GM12892 (cell line): Measurements from ENCODE around the gene LAMA1.

ENCODE experiments used
- POLR2A ChIP-seq: IDR thresholded peaks from 2 replicates; pipeline ENCODE4 v1.6.1; 2011; ENCODE audit warnings: low read depth, low read length, control low read depth
- TAF1 ChIP-seq: IDR thresholded peaks from 2 replicates; pipeline ENCODE4 v1.6.1; 2011; ENCODE audit warnings: low read depth, mild to moderate bottlenecking, control low read depth, low read length, borderline replicate concordance

DNA sequence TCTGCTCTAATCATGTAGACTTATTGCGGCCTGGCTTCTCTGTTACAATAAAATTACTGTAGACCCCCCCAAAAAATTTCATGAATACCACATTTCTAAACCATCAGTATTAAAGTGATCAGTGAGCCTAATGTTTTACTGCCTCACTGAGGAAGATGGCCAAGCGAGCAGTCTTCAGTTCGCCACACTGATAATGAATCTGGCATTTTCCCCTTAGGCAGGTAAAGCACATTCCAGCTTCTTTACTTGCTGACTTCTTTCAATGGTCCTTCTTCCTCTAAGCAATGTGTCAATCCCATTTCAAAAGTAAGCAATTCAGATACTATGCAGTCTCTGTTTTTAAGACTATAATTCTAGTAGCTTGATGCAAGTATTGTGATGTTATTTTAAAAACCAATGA, 137.6 kb downstream of the LAMA1 start:
- TF ChIP-seq POLR2A, result no peak
- no peak for TF ChIP-seq TAF1
